ENCODE results near the gene STX16.

The STX16 gene
- long read RNA-seq, full-length matches to known transcripts = 66 of 76 reads
- long read RNA-seq, partial matches to known transcripts = 3 of 76 reads
- long read RNA-seq, other reads (novel, unspliced or antisense) = 7 of 76 reads

GRCh38 chr20:58650776-58651558 is at the start of gene STX16:
Gene STX16 (plus strand): TSS chr20:58651283. CDS start chr20:58652007, 724 bp downstream.
- Histone ChIP-seq H3K4me3 (replicated peaks; ENCODE audit: insufficient read depth, low read length) (peak within 1 kb of the TSS; percentile 100), H3K27me3 (ENCODE audit: insufficient read depth, poor library complexity, severe bottlenecking) (no peaks in the 10 kb centered on the region), H3K27ac (replicated peaks) (peak within 1 kb of the TSS; percentile 91)
- TF ChIP-seq SPI1 (IDR thresholded peaks at IDR 0.05; ENCODE audit: borderline replicate concordance, low read depth) = peak; percentile 14; the same call in 1 of the 2 replicates
- TF ChIP-seq GABPA (IDR thresholded peaks at IDR 0.05; ENCODE audit: low read depth) = peak; percentile 100
- peak; percentile 76 for TF ChIP-seq POLR2AphosphoS5 (IDR thresholded peaks at IDR 0.05; ENCODE audit: low read depth)
- TF ChIP-seq CTCF (IDR thresholded peaks at IDR 0.05; ENCODE audit: insufficient read depth, low read length) = peak; percentile 14
- no peak for TF ChIP-seq REST (IDR thresholded peaks at IDR 0.05; ENCODE audit: insufficient replicate concordance, low read depth)
- peak; percentile 91 to 92 for DNase-seq (ENCODE audit: low read depth in 1 of 2, low spot score in 1 of 2)

GRCh38 chr20:58602124-58602523 is 49.0 kb upstream of the STX16 start:
- TF ChIP-seq POLR2AphosphoS5 (IDR thresholded peaks at IDR 0.05; ENCODE audit: low read depth) (no peak), CTCF (IDR thresholded peaks at IDR 0.05; ENCODE audit: insufficient read depth, low read length) (no peak), REST (IDR thresholded peaks at IDR 0.05; ENCODE audit: insufficient replicate concordance, low read depth) (no peak)
- H3K27me3 ChIP-seq (ENCODE audit: insufficient read depth, poor library complexity, severe bottlenecking) = peaks cover 2% of the 10 kb centered on the region
- H3K27ac ChIP-seq (replicated peaks) = no peak overlapping the region
- H3K4me3 ChIP-seq (replicated peaks; ENCODE audit: insufficient read depth, low read length) = no peak overlapping the region
- DNase-seq (ENCODE audit: low read depth in 1 of 2, low spot score in 1 of 2) = no peak

GRCh38 chr20:58603721-58604120 is 47.4 kb upstream of the STX16 start:
- no peak overlapping the region for H3K4me3 ChIP-seq (replicated peaks; ENCODE audit: insufficient read depth, low read length)
- no peak for TF ChIP-seq GABPA (IDR thresholded peaks at IDR 0.05; ENCODE audit: low read depth)
- no peak for TF ChIP-seq REST (IDR thresholded peaks at IDR 0.05; ENCODE audit: insufficient replicate concordance, low read depth)
- no peak for TF ChIP-seq POLR2AphosphoS5 (IDR thresholded peaks at IDR 0.05; ENCODE audit: low read depth)
- TF ChIP-seq CTCF (IDR thresholded peaks at IDR 0.05; ENCODE audit: insufficient read depth, low read length) = no peak
- no peak for TF ChIP-seq SPI1 (IDR thresholded peaks at IDR 0.05; ENCODE audit: borderline replicate concordance, low read depth)
- no peak for DNase-seq (ENCODE audit: low read depth in 1 of 2, low spot score in 1 of 2)

More at GRCh38 chr20:58603721-58604120, 47.4 kb upstream of the STX16 start:
- Histone ChIP-seq H3K27me3 (ENCODE audit: insufficient read depth, poor library complexity, severe bottlenecking) (no peaks in the 10 kb centered on the region), H3K27ac (replicated peaks) (no peak overlapping the region)

Measured in HL-60 (cell line).